ENCODE measurements around the gene GALNT7. TPM values are rescaled to one million over a fixed set of nuclear protein-coding genes. Genes with fewer than 3 reads are reported as not detected.

GALNT7 gene
- total RNA-seq, 1 donor from 2014 or later = 25.9 TPM

GRCh38 chr4:173332021-173332487, 163.4 kb downstream of the GALNT7 start:
- H3K27me3 Mint-ChIP-seq = no peaks in the 10 kb centered on the region
- H3K4me3 Mint-ChIP-seq = peak overlapping the region; percentile 97
- peaks cover 44% of the 10 kb centered on the region for H3K36me3 Mint-ChIP-seq (ENCODE audit: low read depth)
- H3K27ac Mint-ChIP-seq = peak overlapping the region; percentile 93
- no peak for DNase-seq
- peaks cover 40% of the 10 kb centered on the region for H3K4me1 Mint-ChIP-seq
- intact Hi-C loops (cut with micrococcal nuclease) = loop anchor here (5.0 kb wide), 1 partner anchor 950 kb away; the partner anchor contains the start of genes CEP44 and FBXO8
- H3K9me3 Mint-ChIP-seq = no peaks in the 10 kb centered on the region

DNA sequence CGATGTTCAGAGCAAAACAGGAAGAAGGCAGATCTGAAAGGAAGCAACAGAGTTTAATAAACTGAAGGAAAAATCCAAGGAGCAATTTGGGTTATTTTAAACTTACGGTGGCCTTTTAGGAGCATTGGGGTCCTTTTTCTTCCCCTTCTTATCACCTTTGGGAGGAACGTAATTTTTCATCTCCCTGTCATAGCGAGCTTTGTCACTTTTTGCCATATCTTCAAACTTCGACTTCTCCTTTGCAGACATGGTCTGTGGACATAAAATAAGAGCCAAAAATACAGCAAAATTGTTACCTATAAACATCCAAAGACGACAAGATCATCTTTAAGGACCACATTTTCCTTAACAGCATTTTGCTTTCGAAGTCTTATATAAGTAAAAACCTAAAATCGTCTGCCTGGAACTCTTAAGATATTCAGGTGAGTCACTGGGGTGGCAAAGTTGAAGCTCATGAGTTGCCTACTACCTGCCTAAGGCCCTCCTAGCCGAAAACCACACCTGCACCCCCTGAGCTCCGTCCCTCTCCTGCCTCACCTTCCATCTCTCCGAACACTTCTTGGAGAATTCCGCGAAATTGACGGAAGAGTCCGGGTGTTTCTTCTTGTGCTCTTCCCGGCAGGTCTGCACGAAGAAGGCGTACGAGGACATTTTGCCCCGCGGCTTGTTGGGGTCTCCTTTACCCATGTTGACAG, 164.5 kb downstream of the GALNT7 start:
- Mint-ChIP-seq H3K9me3 (no peaks in the 10 kb centered on the region), H3K27ac (peak overlapping the region; percentile 93), H3K4me3 (peak overlapping the region; percentile 97), H3K4me1 (peaks cover 47% of the 10 kb centered on the region), H3K27me3 (no peaks in the 10 kb centered on the region), H3K36me3 (ENCODE audit: low read depth) (peaks cover 41% of the 10 kb centered on the region)
- intact Hi-C loops (cut with micrococcal nuclease) = loop anchor here (5.0 kb wide), 1 partner anchor 949 kb away; the partner anchor contains the start of genes CEP44 and FBXO8
- no peak for DNase-seq

GRCh38 chr4:173333658-173334084, 165.1 kb downstream of the GALNT7 start:
- peaks cover 47% of the 10 kb centered on the region for H3K4me1 Mint-ChIP-seq
- DNase-seq = no peak

GRCh38 chr4:173334085-173334890, 165.7 kb downstream of the GALNT7 start, which contains the start of gene HMGB2:
Gene HMGB2, minus strand, starts transcription at chr4:173334358. Its CDS starts 709 bp downstream, at chr4:173333649.
- Mint-ChIP-seq H3K4me3 (peak within 1 kb of the TSS; percentile 97), H3K36me3 (ENCODE audit: low read depth) (peaks cover 38% of the 10 kb centered on the region), H3K9me3 (no peaks in the 10 kb centered on the region), H3K27ac (peak within 1 kb of the TSS; percentile 100), H3K4me1 (peaks cover 47% of the 10 kb centered on the region), H3K27me3 (no peaks in the 10 kb centered on the region)
- DNase-seq = peak; percentile 100
- intact Hi-C loops (cut with micrococcal nuclease) = loop anchor here (1.0 to 5.0 kb wide), 3 partner anchors 36 to 948 kb away; partner anchors contain the start of genes CEP44, FBXO8, GALNT7 and SAP30

More at GRCh38 chr4:173333658-173334084, 165.1 kb downstream of the GALNT7 start:
- Mint-ChIP-seq H3K4me3 (peak overlapping the region; percentile 97), H3K36me3 (ENCODE audit: low read depth) (peaks cover 41% of the 10 kb centered on the region), H3K27ac (peak overlapping the region; percentile 100), H3K9me3 (no peaks in the 10 kb centered on the region), H3K27me3 (no peaks in the 10 kb centered on the region)
- intact Hi-C loops (cut with micrococcal nuclease) = loop anchor here (1.0 to 5.0 kb wide), 3 partner anchors 37 to 949 kb away; partner anchors contain the start of genes CEP44, FBXO8, GALNT7 and SAP30

- no peaks in the 10 kb centered on the region for H3K9me3 Mint-ChIP-seq
- H3K27ac Mint-ChIP-seq = peak overlapping the region; percentile 100
- intact Hi-C loops (cut with micrococcal nuclease) = loop anchor here (1.0 to 5.0 kb wide), 3 partner anchors 35 to 947 kb away; partner anchors contain the start of genes CEP44, FBXO8, GALNT7 and SAP30
- peak overlapping the region; percentile 97 for H3K4me3 Mint-ChIP-seq
- H3K36me3 Mint-ChIP-seq (ENCODE audit: low read depth) = peaks cover 33% of the 10 kb centered on the region
- no peaks in the 10 kb centered on the region for H3K27me3 Mint-ChIP-seq
- peak; percentile 89 for DNase-seq
- peaks cover 44% of the 10 kb centered on the region for H3K4me1 Mint-ChIP-seq
These were observed 166.5 kb downstream of the GALNT7 start for GRCh38 chr4:173334891-173335752.

- DNase-seq = no peak
- peaks cover 18% of the 10 kb centered on the region for H3K36me3 Mint-ChIP-seq (ENCODE audit: low read depth)
- H3K27me3 Mint-ChIP-seq = no peaks in the 10 kb centered on the region
- no peak overlapping the region for H3K4me3 Mint-ChIP-seq
- intact Hi-C loops (cut with micrococcal nuclease) = no loop called here
- no peak overlapping the region for H3K27ac Mint-ChIP-seq
- peaks cover 31% of the 10 kb centered on the region for H3K4me1 Mint-ChIP-seq
- no peaks in the 10 kb centered on the region for H3K9me3 Mint-ChIP-seq
These were observed 168.9 kb downstream of the GALNT7 start for GRCh38 chr4:173337463-173337862.

DNA sequence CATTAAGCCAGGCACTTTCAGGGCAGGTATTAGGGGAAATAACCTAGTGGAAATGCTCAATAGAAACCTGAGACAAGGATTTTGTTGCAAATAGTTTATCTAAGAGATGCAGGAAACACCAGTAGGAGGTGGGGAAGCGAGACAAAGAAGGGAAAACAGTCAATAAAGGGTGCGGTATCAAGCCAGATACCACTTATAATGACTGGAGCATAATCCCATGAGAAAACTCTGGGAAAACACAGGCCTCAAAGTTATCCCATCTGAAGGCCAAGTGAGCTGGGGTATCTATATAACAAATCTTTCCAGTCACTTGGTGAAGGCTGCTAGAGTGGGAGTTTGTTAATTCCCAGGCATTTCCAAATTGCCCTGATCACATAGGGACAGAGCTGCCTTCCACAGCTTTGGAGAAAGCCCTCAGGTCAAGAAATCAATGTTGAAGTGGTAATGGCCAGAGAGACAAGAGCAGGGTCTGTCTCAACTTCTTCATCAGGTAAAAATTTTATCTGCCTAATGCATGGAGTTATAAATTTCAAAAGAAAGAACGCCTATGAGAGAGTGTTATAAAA, 175.3 kb downstream of the GALNT7 start:
- Mint-ChIP-seq H3K4me3 (no peak overlapping the region), H3K27ac (no peak overlapping the region), H3K9me3 (no peaks in the 10 kb centered on the region), H3K4me1 (peaks cover 2% of the 10 kb centered on the region), H3K27me3 (peaks cover 9% of the 10 kb centered on the region), H3K36me3 (ENCODE audit: low read depth) (no peaks in the 10 kb centered on the region)
- intact Hi-C loops (cut with micrococcal nuclease) = loop anchor here (2.0 kb wide), 1 partner anchor 21 kb away; no protein-coding TSS in a partner anchor
- no peak for DNase-seq

DNA sequence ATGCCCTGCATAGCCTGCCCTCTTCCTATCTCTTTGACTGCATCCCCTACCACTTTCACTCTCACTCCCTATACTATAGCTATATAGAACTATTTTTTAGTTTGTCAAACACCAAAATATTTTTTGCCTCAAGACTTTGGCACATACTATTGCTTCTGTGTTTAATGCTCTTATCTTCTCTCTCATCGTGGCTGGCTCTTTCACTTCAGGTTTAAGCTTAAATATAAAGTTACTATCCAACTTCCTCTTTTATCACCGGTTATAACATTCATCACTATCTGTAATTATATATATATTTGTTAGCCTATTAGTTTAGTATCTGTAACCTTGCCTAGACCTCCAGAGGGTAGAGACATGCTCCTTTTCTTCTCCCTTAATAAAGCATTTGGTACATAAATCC, 177.0 kb downstream of the GALNT7 start:
- H3K36me3 Mint-ChIP-seq (ENCODE audit: low read depth) = peaks cover 6% of the 10 kb centered on the region
- peaks cover 2% of the 10 kb centered on the region for H3K4me1 Mint-ChIP-seq
- H3K27ac Mint-ChIP-seq = no peak overlapping the region
- H3K4me3 Mint-ChIP-seq = no peak overlapping the region
- DNase-seq = no peak
- H3K9me3 Mint-ChIP-seq = peaks cover 2% of the 10 kb centered on the region
- intact Hi-C loops (cut with micrococcal nuclease) = loop anchor here (2.0 kb wide), 1 partner anchor 19 kb away; no protein-coding TSS in a partner anchor
- peaks cover 16% of the 10 kb centered on the region for H3K27me3 Mint-ChIP-seq

- intact Hi-C loops (cut with micrococcal nuclease) = no loop called here
- peaks cover 8% of the 10 kb centered on the region for H3K36me3 Mint-ChIP-seq (ENCODE audit: low read depth)
- peaks cover 18% of the 10 kb centered on the region for H3K27me3 Mint-ChIP-seq
- H3K27ac Mint-ChIP-seq = no peak overlapping the region
- no peak for DNase-seq
- H3K4me3 Mint-ChIP-seq = no peak overlapping the region
- H3K4me1 Mint-ChIP-seq = peaks cover 2% of the 10 kb centered on the region
- peaks cover 4% of the 10 kb centered on the region for H3K9me3 Mint-ChIP-seq
These were observed 177.5 kb downstream of the GALNT7 start for GRCh38 chr4:173346074-173346473.

GRCh38 chr4:173347467-173347866, 178.9 kb downstream of the GALNT7 start:
- peaks cover 8% of the 10 kb centered on the region for H3K36me3 Mint-ChIP-seq (ENCODE audit: low read depth)
- peaks cover 18% of the 10 kb centered on the region for H3K27me3 Mint-ChIP-seq
- no peak overlapping the region for H3K27ac Mint-ChIP-seq
- H3K9me3 Mint-ChIP-seq = peaks cover 4% of the 10 kb centered on the region
- intact Hi-C loops (cut with micrococcal nuclease) = no loop called here
- H3K4me3 Mint-ChIP-seq = no peak overlapping the region
- H3K4me1 Mint-ChIP-seq = peaks cover 2% of the 10 kb centered on the region
- no peak for DNase-seq

- no peak overlapping the region for H3K4me3 Mint-ChIP-seq
- peaks cover 2% of the 10 kb centered on the region for H3K4me1 Mint-ChIP-seq
- H3K36me3 Mint-ChIP-seq (ENCODE audit: low read depth) = peaks cover 3% of the 10 kb centered on the region
- intact Hi-C loops (cut with micrococcal nuclease) = no loop called here
- H3K27ac Mint-ChIP-seq = no peak overlapping the region
- peaks cover 16% of the 10 kb centered on the region for H3K27me3 Mint-ChIP-seq
- DNase-seq = no peak
- no peaks in the 10 kb centered on the region for H3K9me3 Mint-ChIP-seq
These were observed 189.3 kb downstream of the GALNT7 start for GRCh38 chr4:173357939-173358338.

- no peak overlapping the region for H3K27ac Mint-ChIP-seq
- H3K9me3 Mint-ChIP-seq = no peaks in the 10 kb centered on the region
- DNase-seq = no peak
- H3K27me3 Mint-ChIP-seq = peaks cover 5% of the 10 kb centered on the region
- intact Hi-C loops (cut with micrococcal nuclease) = no loop called here
- H3K36me3 Mint-ChIP-seq (ENCODE audit: low read depth) = peaks cover 8% of the 10 kb centered on the region
- no peak overlapping the region for H3K4me3 Mint-ChIP-seq
- peaks cover 10% of the 10 kb centered on the region for H3K4me1 Mint-ChIP-seq
These were observed 192.1 kb downstream of the GALNT7 start for GRCh38 chr4:173360587-173361221.
